Measurements from ENCODE around the gene SBSN.

SBSN gene

GRCh38 chr19:35509861-35510625 lies 18.1 kb downstream of the SBSN start:
- no peak for DNase-seq (ENCODE audit: low read depth, low spot score)
- peak overlapping the region; percentile 88 for H3K27ac ChIP-seq

GRCh38 chr19:35509018-35509652 lies 19.0 kb downstream of the SBSN start:
- no peak for DNase-seq (ENCODE audit: low read depth, low spot score)
- peak overlapping the region; percentile 88 for H3K27ac ChIP-seq

- no peak overlapping the region for H3K27ac ChIP-seq
- no peak for DNase-seq (ENCODE audit: low read depth, low spot score)
These were observed 20.0 kb downstream of the SBSN start for GRCh38 chr19:35508129-35508528.

GRCh38 chr19:35507561-35507960 lies 20.6 kb downstream of the SBSN start:
- no peak for DNase-seq (ENCODE audit: low read depth, low spot score)
- H3K27ac ChIP-seq, result no peak overlapping the region

- no peak overlapping the region for H3K27ac ChIP-seq
- no peak for DNase-seq (ENCODE audit: low read depth, low spot score)
These were observed 22.1 kb downstream of the SBSN start for GRCh38 chr19:35506011-35506410.

GRCh38 chr19:35502751-35503150 lies 25.4 kb downstream of the SBSN start:
- H3K27ac ChIP-seq, result no peak overlapping the region
- no peak for DNase-seq (ENCODE audit: low read depth, low spot score)

DNA sequence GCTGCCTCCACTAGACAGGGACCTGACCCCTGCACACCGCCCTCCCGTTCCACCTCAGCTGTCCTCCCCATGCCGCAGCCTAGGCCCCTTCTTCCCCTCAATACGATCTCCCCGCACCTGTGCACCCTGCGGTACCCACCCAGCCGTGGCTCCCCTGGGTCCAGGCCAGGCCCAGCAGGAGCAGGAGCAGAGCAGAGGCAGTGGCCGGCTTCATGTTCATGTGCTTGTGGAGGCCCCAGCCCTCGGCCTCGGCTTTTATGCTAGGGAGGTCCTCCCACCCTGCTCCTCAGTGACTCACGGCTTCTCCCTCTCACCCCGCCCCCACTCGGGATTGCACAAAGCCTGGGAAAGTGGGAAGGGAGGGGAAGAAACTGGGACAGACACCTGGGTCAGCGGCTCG lies 26.4 kb downstream of the SBSN start:
- H3K27ac ChIP-seq, result no peak overlapping the region
- no peak for DNase-seq (ENCODE audit: low read depth, low spot score)

GRCh38 chr19:35500611-35501010 lies 27.5 kb downstream of the SBSN start:
- DNase-seq (ENCODE audit: low read depth, low spot score), result no peak
- no peak overlapping the region for H3K27ac ChIP-seq

GRCh38 chr19:35498984-35499527 lies 29.1 kb downstream of the SBSN start:
- H3K27ac ChIP-seq, result no peak overlapping the region
- no peak for DNase-seq (ENCODE audit: low read depth, low spot score)

DNA sequence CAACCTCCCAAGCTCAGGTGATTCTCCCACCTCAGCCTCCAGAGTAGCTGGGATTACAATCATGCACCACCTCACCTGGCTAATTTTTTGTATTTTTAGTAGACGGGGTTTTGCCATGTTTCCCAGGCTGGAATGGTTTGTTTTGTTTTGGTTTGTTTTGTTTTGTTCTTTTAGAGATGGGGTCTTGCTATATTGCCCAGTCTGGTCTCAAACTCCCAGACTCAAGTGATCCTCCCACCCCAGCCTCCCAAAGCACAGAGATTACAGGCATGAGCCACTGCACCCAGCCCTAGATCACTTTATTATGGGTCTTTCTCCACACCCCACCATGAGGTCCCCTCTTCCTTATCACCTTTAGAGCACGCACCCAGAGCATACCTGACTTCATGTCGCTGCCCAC lies 29.9 kb downstream of the SBSN start:
- H3K27ac ChIP-seq, result no peak overlapping the region
- DNase-seq (ENCODE audit: low read depth, low spot score), result no peak

DNA sequence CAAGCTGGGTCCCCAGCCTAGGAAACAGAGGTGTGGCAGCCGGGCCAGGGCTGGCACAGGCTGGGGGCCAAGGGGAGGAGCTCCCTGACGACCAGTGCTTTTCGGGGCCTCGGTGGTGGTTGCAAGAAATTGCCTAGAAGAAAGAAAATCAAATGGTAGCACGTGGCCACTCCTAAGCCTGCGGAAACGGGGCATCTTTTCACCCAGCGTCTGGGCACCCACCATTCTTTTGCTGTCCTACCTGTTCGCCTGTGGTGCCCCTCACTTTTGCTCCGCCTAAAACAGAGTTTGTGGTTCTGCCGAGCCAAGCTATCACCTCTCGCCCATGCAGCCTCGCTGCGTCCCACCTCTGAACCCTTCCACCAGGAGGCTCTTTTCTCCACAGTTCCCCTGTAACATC lies 30.7 kb downstream of the SBSN start:
- no peak overlapping the region for H3K27ac ChIP-seq
- no peak for DNase-seq (ENCODE audit: low read depth, low spot score)

- no peak for DNase-seq (ENCODE audit: low read depth, low spot score)
- no peak overlapping the region for H3K27ac ChIP-seq
These were observed 32.7 kb downstream of the SBSN start for GRCh38 chr19:35495107-35496064.

DNA sequence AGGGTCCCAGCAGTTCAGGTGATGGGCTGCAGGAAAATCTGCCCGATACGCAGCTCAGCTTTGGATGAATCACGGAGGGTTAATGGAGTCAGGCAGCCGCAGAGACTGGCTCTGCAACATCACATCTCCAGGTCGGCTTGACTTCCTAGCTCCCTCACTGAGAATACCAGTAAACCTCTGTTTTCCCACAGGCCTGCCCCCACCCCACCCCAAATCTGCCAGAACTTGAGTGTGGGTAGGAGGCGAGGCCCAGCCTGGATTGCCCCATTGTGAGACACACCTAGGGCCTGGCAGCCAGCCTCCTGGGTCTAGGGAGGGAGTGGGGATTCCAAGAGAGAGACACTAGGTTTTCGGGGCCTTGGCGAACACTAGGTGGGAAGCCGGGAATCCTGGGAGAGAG lies 34.1 kb downstream of the SBSN start:
- DNase-seq (ENCODE audit: low read depth, low spot score), result no peak
- H3K27ac ChIP-seq, result no peak overlapping the region

- DNase-seq (ENCODE audit: low read depth, low spot score), result no peak
- H3K27ac ChIP-seq, result no peak overlapping the region
These were observed 36.2 kb downstream of the SBSN start for GRCh38 chr19:35491836-35492360.

DNA sequence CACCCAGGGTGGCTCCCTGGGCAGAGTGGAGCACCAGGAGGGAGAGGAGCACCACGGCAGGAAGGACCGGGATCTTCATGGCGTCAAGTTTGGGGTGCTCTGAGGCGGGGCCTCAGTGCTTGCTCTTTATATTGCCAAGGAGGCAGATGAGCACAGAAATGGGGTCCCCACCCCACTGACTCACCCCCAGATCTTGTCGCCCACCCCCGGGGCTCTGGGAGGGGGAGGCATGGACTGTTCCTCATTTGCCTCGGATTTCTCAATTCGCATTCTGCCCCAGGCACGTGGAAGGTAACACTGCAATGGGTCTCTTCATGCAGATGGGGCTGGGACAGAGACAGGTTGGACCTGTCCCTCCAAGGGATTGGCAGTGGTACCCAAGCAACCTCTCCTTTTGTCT lies 37.7 kb downstream of the SBSN start, which contains the start of gene KRTDAP:
TSS of gene KRTDAP (minus strand) at position 101 of the 400 bp plus-strand sequence. CDS start at position 79, 22 bp downstream.
- no peak for DNase-seq (ENCODE audit: low read depth, low spot score)
- no peak within 1 kb of the TSS for H3K27ac ChIP-seq

- no peak for DNase-seq (ENCODE audit: low read depth, low spot score)
These were observed 39.4 kb downstream of the SBSN start for GRCh38 chr19:35488677-35489076.

GRCh38 chr19:35487656-35488182 lies 40.4 kb downstream of the SBSN start:
- no peak overlapping the region for H3K27ac ChIP-seq
- no peak for DNase-seq (ENCODE audit: low read depth, low spot score)

More at GRCh38 chr19:35488677-35489076, 39.4 kb downstream of the SBSN start:
- no peak overlapping the region for H3K27ac ChIP-seq

- no peak overlapping the region for H3K27ac ChIP-seq
- DNase-seq (ENCODE audit: low read depth, low spot score), result no peak
These were observed 41.8 kb downstream of the SBSN start for GRCh38 chr19:35486268-35486708.

DNA sequence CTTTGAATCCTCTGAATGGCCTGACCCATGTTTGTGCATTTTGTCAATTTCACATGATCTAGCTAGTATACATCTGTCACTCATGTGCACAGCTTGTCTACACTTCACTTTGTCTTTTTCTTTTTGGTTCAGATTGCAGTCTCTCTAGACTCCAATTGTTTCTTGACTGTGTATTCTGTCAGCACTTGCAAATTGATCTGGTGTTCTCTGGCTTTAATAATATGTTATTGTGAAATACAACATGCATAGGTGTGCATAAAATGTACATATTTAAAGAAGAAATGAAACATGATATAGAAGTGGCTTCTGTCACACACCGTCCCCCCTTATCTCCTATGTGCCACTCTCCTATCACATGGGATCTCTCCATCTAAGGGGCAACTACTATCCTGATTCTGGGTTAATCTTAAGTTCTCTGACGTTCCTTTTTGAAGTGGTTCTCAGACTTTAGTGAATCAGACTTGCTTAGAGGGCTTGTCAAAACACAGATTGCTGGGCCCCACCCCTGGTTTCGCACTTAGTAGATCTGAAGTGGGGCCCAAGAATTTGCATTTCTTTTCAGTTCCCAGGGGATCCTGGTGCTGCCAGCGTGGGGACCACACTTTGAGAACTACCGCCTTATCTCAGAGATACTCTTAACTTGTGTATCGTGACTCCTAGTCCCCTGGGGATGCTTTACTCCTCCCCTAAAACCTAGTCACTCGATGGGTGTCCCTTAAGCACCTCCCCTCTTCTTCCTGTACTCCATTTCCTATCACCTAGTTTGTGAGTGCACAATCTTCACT lies 43.7 kb downstream of the SBSN start:
- no peak overlapping the region for H3K27ac ChIP-seq
- DNase-seq (ENCODE audit: low read depth, low spot score), result no peak

Data from epithelial cell of prostate (primary cell).